B cell (primary cell): ENCODE data around the gene RGS3.

Experiments used
- CTCF ChIP-seq: fragments of 200-600 bp; IDR thresholded peaks from one replicate; pipeline ENCODE4 v1.8.0; 2022; ENCODE audit warnings: antibody characterized with exemption, mild to moderate bottlenecking
- EZH2 ChIP-seq: IDR thresholded peaks from 2 replicates; pipeline ENCODE4 v1.6.1; 2012; ENCODE audit warnings: borderline replicate concordance, low read depth, mild to moderate bottlenecking, moderate library complexity, low read length; ENCODE audit not compliant: insufficient read depth, poor library complexity, severe bottlenecking

- TF ChIP-seq CTCF (no peak), EZH2 (no peak)
Observed at GRCh38 chr9:113528088-113528487, 64.6 kb downstream of the RGS3 start.
